IMR-90 (cell line): Measurements from ENCODE around the gene IGFBP5. TPM values are rescaled to one million over a fixed set of nuclear protein-coding genes. Genes with fewer than 3 reads are reported as not detected.
A peak's percentile ranks its signal among the peaks of the same experiment; 100 is the strongest.

ENCODE experiments used
- ATAC-seq: fragments of 200-7000 bp; cut with Tn5 transposase; 2 replicates; pipeline ENCODE4 v1.9.1; 2020; ENCODE audit warnings: low read depth, mild to moderate bottlenecking, moderate library complexity
- BruUV-seq: library from RNA; stranded (reverse); fragments of 400-500 nt; replicated peaks from 2 replicates; lab custom pipeline; 2021; lab: Mats Ljungman, UMichigan
- CTCF ChIA-PET: fragments of 300-600 bp; formaldehyde crosslinking; extraction: SDS; loops from one replicate; lab custom pipeline; 2021; ENCODE audit warnings: antibody characterized with exemption; lab: Yijun Ruan, JAX
- POLR2A ChIA-PET: fragments of 300-600 bp; sonication (Branson Sonifier 250); formaldehyde crosslinking; loops from one replicate; lab custom pipeline; 2022; ENCODE audit warnings: antibody characterized with exemption; ENCODE audit not compliant: unreplicated experiment; lab: Charles Lee
- DNase-seq: peaks from one replicate; pipeline ENCODE4 v3.0.0; 2013
- H2AFZ ChIP-seq: replicated peaks from 2 replicates; pipeline ENCODE3; 2013; ENCODE audit warnings: low read length, mild to moderate bottlenecking; ENCODE audit not compliant: poor library complexity
- H2AK5ac ChIP-seq: 2 replicates; pipeline ENCODE4 v1.6.1; 2013; ENCODE audit warnings: low read depth, low read length, inconsistent platforms
- H2AK9ac ChIP-seq: replicated peaks from 2 replicates; pipeline ENCODE3; 2013; ENCODE audit warnings: mild to moderate bottlenecking, low read depth, low read length, moderate library complexity; ENCODE audit not compliant: poor library complexity
- H2BK120ac ChIP-seq: 2 replicates; pipeline ENCODE4 v1.6.1; 2013; ENCODE audit warnings: low read depth, low read length, inconsistent platforms
- H2BK15ac ChIP-seq: 3 replicates; pipeline ENCODE4 v1.6.1; 2013; ENCODE audit warnings: low read depth, low read length, inconsistent platforms
- H2BK20ac ChIP-seq: 2 replicates; pipeline ENCODE4 v1.6.1; 2013; ENCODE audit warnings: low read depth, mild to moderate bottlenecking, inconsistent platforms, low read length, moderate library complexity
- H2BK5ac ChIP-seq: 2 replicates; pipeline ENCODE4 v1.6.1; 2013; ENCODE audit warnings: mild to moderate bottlenecking, low read depth, low read length, inconsistent platforms; ENCODE audit not compliant: poor library complexity, severe bottlenecking
- H3K14ac ChIP-seq: replicated peaks from 2 replicates; pipeline ENCODE4 v1.6.1; 2013; ENCODE audit warnings: low read depth, low read length, inconsistent platforms
- H3K18ac ChIP-seq: 2 replicates; pipeline ENCODE4 v1.6.1; 2013; ENCODE audit warnings: low read depth, low read length, control low read depth
- H3K23ac ChIP-seq: 2 replicates; pipeline ENCODE4 v1.6.1; 2013; ENCODE audit warnings: low read depth, low read length, inconsistent platforms
- H3K27ac ChIP-seq: 2 replicates; pipeline ENCODE4 v1.5.1; 2013; ENCODE audit warnings: mild to moderate bottlenecking, control low read depth, low read length; ENCODE audit not compliant: insufficient read depth
- H3K27me3 ChIP-seq: 2 replicates; pipeline ENCODE4 v1.6.1; 2013; ENCODE audit warnings: low read length; ENCODE audit not compliant: control insufficient read depth, insufficient read depth
- H3K36me3 ChIP-seq: 2 replicates; pipeline ENCODE4 v1.6.1; 2013; ENCODE audit warnings: low read length, mixed read lengths; ENCODE audit not compliant: control insufficient read depth, insufficient read depth
- H3K4ac ChIP-seq: 2 replicates; pipeline ENCODE4 v1.6.1; 2013; ENCODE audit warnings: low read depth, low read length, inconsistent platforms
- H3K4me1 ChIP-seq: 2 replicates; pipeline ENCODE4 v1.6.1; 2013; ENCODE audit warnings: low read length, mixed read lengths; ENCODE audit not compliant: control insufficient read depth, insufficient read depth
- H3K4me2 ChIP-seq: 2 replicates; pipeline ENCODE4 v1.6.1; 2013; ENCODE audit warnings: low read depth, mild to moderate bottlenecking, control low read depth, low read length, moderate library complexity
- H3K4me3 ChIP-seq: 2 replicates; pipeline ENCODE4 v1.5.1; 2013; ENCODE audit warnings: low read depth, mild to moderate bottlenecking, control low read depth, low read length, moderate library complexity; ENCODE audit not compliant: insufficient read depth
- H3K56ac ChIP-seq: 2 replicates; pipeline ENCODE4 v1.6.1; 2013; ENCODE audit warnings: low read length, inconsistent platforms; ENCODE audit not compliant: insufficient read depth; ENCODE audit errors: extremely low read depth
- H3K79me1 ChIP-seq, 2 experiments: 2 replicates each; pipeline ENCODE4 v1.6.1; 2013; ENCODE audit warnings: low read length in 2 of 2, inconsistent platforms in 1 of 2, low read depth in 1 of 2
- H3K9ac ChIP-seq: 2 replicates; pipeline ENCODE4 v1.6.1; 2013; ENCODE audit warnings: low read depth, low read length, control low read depth
- H3K9me1 ChIP-seq: 2 replicates; pipeline ENCODE4 v1.6.1; 2013; ENCODE audit warnings: low read length, inconsistent platforms; ENCODE audit not compliant: insufficient read depth
- H3K9me3 ChIP-seq: 2 replicates; pipeline ENCODE4 v1.6.1; 2013; ENCODE audit warnings: low read length; ENCODE audit not compliant: control insufficient read depth, insufficient read depth
- H4K20me1 ChIP-seq: 2 replicates; pipeline ENCODE4 v1.6.1; 2013; ENCODE audit warnings: low read length, inconsistent platforms; ENCODE audit not compliant: insufficient read depth
- H4K5ac ChIP-seq: 2 replicates; pipeline ENCODE4 v1.6.1; 2013; ENCODE audit warnings: mild to moderate bottlenecking, low read depth, low read length, control low read depth
- H4K8ac ChIP-seq, 2 experiments: 2 replicates each; pipeline ENCODE4 v1.6.1; 2013; ENCODE audit warnings: low read depth in 2 of 2, low read length in 2 of 2, control low read depth in 1 of 2, inconsistent platforms in 1 of 2
- H4K91ac ChIP-seq: 2 replicates; pipeline ENCODE4 v1.6.1; 2013; ENCODE audit warnings: low read depth, low read length, inconsistent platforms; ENCODE audit not compliant: insufficient read depth
- BHLHE40 ChIP-seq: fragments of 150-350 bp; IDR thresholded peaks from 2 replicates; pipeline ENCODE4 v1.6.1; 2016; ENCODE audit warnings: mild to moderate bottlenecking, low read depth, low read length
- MAFK ChIP-seq: IDR thresholded peaks from 2 replicates; pipeline ENCODE4 v1.6.1; 2012; ENCODE audit warnings: low read depth, low read length, improper control_type of control experiment
- MAZ ChIP-seq: IDR thresholded peaks from 2 replicates; pipeline ENCODE4 v1.6.1; 2012; ENCODE audit warnings: low read depth, mild to moderate bottlenecking, low read length, improper control_type of control experiment, moderate library complexity, borderline replicate concordance
- SMC3 ChIP-seq: fragments of 150-350 bp; IDR thresholded peaks from 2 replicates; pipeline ENCODE4 v1.6.1; 2016; ENCODE audit warnings: low read depth, mild to moderate bottlenecking, antibody characterized with exemption, low read length, moderate library complexity
- dilution Hi-C: fragments of 300-500 bp; cut with HindIII; formaldehyde crosslinking; loops from one replicate; pipeline ENCODE4 v1.14.3; 2018; ENCODE audit warnings: low sequenced_read_pairs; ENCODE audit not compliant: unreplicated experiment
- in situ Hi-C: fragments of 300-500 bp; cut with MboI; formaldehyde crosslinking; loops from 3 replicates; pipeline ENCODE4 v1.14.3; 2019; ENCODE audit warnings: low sequenced_read_pairs, inconsistent platforms, mixed read lengths
- intact Hi-C: fragments of 100-400 bp; cut with micrococcal nuclease; formaldehyde crosslinking; loops from 2 replicates; pipeline ENCODE4 v1.10.0; 2022
- polyA plus RNA-seq, 3 experiments: library from polyadenylated mRNA; depleted of rRNA; stranded (reverse); fragments of >200 nt; gene quantifications; 2 replicates each; pipeline ENCODE4 v1.2.3, GENCODE V29; 2012; ENCODE audit warnings: low replicate concordance in 1 of 3
- total RNA-seq: library from RNA; depleted of rRNA; stranded (reverse); fragments of >200 nt; gene quantifications from 2 replicates; pipeline ENCODE4 v1.2.3, GENCODE V29; 2012
- TF ChIP-seq, protein P1 (sequence below): conservative IDR thresholded peaks from 2 replicates; pipeline ENCODE4 v1.5.1; 2012; ENCODE audit warnings: mild to moderate bottlenecking, low read depth, low read length, improper control_type of control experiment

Gene IGFBP5
- total and polyA plus RNA-seq, 2 of the 4 experiments (the other 2 are of a cell fraction): 392 to 1,339 TPM

DNA sequence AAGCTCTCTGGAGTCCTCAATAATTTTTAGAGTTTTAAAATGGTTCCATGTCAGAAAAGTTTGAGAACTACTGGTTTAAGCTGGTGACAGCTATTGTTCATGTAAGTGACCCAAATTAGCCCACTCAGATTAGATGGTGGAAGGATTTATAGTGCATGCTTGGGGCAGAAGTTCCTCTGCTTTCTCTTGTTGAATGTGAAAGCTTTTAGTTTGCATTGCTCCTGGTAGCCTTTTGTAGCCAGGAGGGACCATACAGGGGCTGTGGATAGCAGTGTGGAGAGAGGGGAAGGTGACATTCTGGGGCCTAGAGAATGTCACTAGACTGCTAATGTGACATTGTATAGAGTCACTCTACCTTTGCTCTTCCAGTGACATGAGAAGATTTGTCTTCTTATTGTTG lies 40.3 kb upstream of the IGFBP5 start:
- no peak overlapping the region for H2AK9ac ChIP-seq
- peak overlapping the region; percentile 57; the same call in 1 of the 2 replicates for H3K27ac ChIP-seq
- peak overlapping the region; percentile 24; the same call in 1 of the 2 replicates for H3K4ac ChIP-seq
- dilution Hi-C loops (no loop called here), intact Hi-C loops (no loop called here), in situ Hi-C loops (no loop called here)
- peak overlapping the region; percentile 44; the same call in 1 of the 2 replicates for H2AK5ac ChIP-seq
- ChIA-PET POLR2A (no interaction called here), CTCF (interaction anchor here (1.0 kb wide), 1 partner anchor 408 kb away, joined by 3 read pairs; no protein-coding TSS in a partner anchor)
- H2BK5ac ChIP-seq: no peak overlapping the region
- H3K36me3 ChIP-seq: no peaks in the 10 kb centered on the region
- no peak for TF ChIP-seq MAZ
- TF ChIP-seq, protein P1, sequence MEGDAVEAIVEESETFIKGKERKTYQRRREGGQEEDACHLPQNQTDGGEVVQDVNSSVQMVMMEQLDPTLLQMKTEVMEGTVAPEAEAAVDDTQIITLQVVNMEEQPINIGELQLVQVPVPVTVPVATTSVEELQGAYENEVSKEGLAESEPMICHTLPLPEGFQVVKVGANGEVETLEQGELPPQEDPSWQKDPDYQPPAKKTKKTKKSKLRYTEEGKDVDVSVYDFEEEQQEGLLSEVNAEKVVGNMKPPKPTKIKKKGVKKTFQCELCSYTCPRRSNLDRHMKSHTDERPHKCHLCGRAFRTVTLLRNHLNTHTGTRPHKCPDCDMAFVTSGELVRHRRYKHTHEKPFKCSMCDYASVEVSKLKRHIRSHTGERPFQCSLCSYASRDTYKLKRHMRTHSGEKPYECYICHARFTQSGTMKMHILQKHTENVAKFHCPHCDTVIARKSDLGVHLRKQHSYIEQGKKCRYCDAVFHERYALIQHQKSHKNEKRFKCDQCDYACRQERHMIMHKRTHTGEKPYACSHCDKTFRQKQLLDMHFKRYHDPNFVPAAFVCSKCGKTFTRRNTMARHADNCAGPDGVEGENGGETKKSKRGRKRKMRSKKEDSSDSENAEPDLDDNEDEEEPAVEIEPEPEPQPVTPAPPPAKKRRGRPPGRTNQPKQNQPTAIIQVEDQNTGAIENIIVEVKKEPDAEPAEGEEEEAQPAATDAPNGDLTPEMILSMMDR: no peak
- TF ChIP-seq SMC3: no peak
- TF ChIP-seq BHLHE40: no peak
- TF ChIP-seq MAFK: no peak
- BruUV-seq: no TSS peak
- H4K5ac ChIP-seq: peak overlapping the region; percentile 73; the same call in 1 of the 2 replicates
- no peak overlapping the region for H2AFZ ChIP-seq
- no peak overlapping the region for H3K4me2 ChIP-seq
- no peak overlapping the region for H3K14ac ChIP-seq
- H3K27me3 ChIP-seq: peaks cover 7% of the 10 kb centered on the region
- H3K4me1 ChIP-seq: peaks cover 23% of the 10 kb centered on the region
- peak overlapping the region; percentile 28; the same call in 1 of the 2 replicates for H2BK20ac ChIP-seq
- DNase-seq (no peak), ATAC-seq (no peak)
- peaks cover 11% of the 10 kb centered on the region for H3K9me1 ChIP-seq
- no peak overlapping the region for H3K4me3 ChIP-seq
- peak overlapping the region; percentile 54 for H2BK120ac ChIP-seq
- H4K20me1 ChIP-seq: no peaks in the 10 kb centered on the region
- no peaks in the 10 kb centered on the region for H3K9me3 ChIP-seq
- no peak overlapping the region for H3K9ac ChIP-seq
- H2BK15ac ChIP-seq: no peak overlapping the region
- no peak overlapping the region for H3K56ac ChIP-seq
- H4K8ac ChIP-seq: peak overlapping the region in 1 of 2 experiments; percentile 15; a peak in 1 of 4 replicates
- H3K79me1 ChIP-seq: no peaks in the 10 kb centered on the region
- no peak overlapping the region for H3K23ac ChIP-seq
- H3K18ac ChIP-seq: peak overlapping the region; percentile 92; the same call in 1 of the 2 replicates
- peak overlapping the region; percentile 34; the same call in 1 of the 2 replicates for H4K91ac ChIP-seq
